Thyroid gland (tissue), 4 donors: ENCODE results near the gene ZNF783.
"Not testable (repeated sequence)": the region's sequence is repeated elsewhere in the genome, so short reads cannot be mapped to it uniquely, and the experiment has no call there.

Experiments used
- POLR2A ChIP-seq, 2 donors: fragments of 450-650 bp; IDR thresholded peaks; one replicate each; pipeline ENCODE4 v1.6.1; 2017; ENCODE audit warnings: antibody characterized with exemption in 2 of 2, mild to moderate bottlenecking in 2 of 2, moderate library complexity in 1 of 2
- TF ChIP-seq, protein P1 (sequence below), 6 experiments: fragments of 200-600 bp in 3 of 6; fragments of 450-650 bp in 3 of 6; sonication (generic) in 3 of 6; IDR thresholded peaks; one replicate each; pipeline ENCODE4 v1.5.1; 2016 to 2019; ENCODE audit warnings: antibody characterized with exemption in 6 of 6, mild to moderate bottlenecking in 2 of 6, inconsistent platforms in 1 of 6, moderate library complexity in 1 of 6

GRCh38 chr7:149233655-149234204, 28.3 kb upstream of the ZNF783 start:
- TF ChIP-seq, protein P1, sequence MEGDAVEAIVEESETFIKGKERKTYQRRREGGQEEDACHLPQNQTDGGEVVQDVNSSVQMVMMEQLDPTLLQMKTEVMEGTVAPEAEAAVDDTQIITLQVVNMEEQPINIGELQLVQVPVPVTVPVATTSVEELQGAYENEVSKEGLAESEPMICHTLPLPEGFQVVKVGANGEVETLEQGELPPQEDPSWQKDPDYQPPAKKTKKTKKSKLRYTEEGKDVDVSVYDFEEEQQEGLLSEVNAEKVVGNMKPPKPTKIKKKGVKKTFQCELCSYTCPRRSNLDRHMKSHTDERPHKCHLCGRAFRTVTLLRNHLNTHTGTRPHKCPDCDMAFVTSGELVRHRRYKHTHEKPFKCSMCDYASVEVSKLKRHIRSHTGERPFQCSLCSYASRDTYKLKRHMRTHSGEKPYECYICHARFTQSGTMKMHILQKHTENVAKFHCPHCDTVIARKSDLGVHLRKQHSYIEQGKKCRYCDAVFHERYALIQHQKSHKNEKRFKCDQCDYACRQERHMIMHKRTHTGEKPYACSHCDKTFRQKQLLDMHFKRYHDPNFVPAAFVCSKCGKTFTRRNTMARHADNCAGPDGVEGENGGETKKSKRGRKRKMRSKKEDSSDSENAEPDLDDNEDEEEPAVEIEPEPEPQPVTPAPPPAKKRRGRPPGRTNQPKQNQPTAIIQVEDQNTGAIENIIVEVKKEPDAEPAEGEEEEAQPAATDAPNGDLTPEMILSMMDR (IDR thresholded peaks at IDR 0.05): not testable (repeated sequence)
- not testable (repeated sequence) for TF ChIP-seq POLR2A (IDR thresholded peaks at IDR 0.05)
